HG02938 (cell line): ENCODE data around the gene MAML2.
"Not testable (repeated sequence)": the region's sequence is repeated elsewhere in the genome, so short reads cannot be mapped to it uniquely, and the experiment has no call there.

Experiments
- ATAC-seq: cut with Tn5 transposase; IDR thresholded peaks from one replicate; pipeline ENCODE4 v1.9.1; 2021; ENCODE audit warnings: mild to moderate bottlenecking, moderate library complexity; ENCODE audit not compliant: unreplicated experiment

Gene MAML2

GRCh38 chr11:96272529-96273222 is 70.3 kb downstream of the MAML2 start:
- peak; percentile 91 for ATAC-seq

DNA sequence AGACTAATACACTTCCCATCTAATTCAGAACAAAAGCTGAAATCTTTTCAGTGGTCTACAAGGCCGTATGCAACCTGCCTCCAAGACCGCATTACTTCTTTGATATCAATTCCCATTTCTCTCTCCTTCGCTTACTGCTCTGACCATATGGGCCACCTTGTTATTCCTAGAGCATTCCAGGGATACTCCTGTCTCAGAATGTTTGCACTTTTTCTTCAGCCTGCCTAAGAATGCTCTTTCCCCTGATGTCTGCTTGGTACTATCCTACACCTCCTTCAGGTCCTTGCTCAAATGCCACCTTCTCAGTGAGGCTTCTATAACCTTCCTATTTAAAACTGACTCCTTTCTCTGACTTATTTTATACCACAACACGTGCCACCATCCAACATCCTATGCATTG is 71.2 kb downstream of the MAML2 start:
- no peak for ATAC-seq

- not testable (repeated sequence) for ATAC-seq
These were observed 71.6 kb downstream of the MAML2 start for GRCh38 chr11:96271352-96271751.

DNA sequence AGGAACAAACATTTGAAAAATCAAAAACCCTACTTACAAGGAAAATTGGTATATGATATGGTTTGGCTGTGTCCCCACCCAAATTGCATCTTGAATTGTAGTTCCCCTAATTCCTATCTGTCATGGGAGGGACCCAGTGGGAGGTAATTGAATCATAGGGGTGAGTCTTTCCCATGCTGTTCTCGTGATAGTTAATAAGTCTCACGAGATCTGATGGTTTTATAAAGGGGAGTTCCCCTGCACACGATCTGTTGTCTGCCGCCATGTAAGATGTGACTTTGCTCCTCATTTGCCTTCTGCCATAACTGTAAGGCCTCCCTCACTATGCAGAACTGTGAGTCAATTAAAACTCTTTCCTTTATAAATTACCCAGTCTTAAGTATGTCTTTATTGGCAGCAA is 74.5 kb downstream of the MAML2 start:
- ATAC-seq: not testable (repeated sequence)

DNA sequence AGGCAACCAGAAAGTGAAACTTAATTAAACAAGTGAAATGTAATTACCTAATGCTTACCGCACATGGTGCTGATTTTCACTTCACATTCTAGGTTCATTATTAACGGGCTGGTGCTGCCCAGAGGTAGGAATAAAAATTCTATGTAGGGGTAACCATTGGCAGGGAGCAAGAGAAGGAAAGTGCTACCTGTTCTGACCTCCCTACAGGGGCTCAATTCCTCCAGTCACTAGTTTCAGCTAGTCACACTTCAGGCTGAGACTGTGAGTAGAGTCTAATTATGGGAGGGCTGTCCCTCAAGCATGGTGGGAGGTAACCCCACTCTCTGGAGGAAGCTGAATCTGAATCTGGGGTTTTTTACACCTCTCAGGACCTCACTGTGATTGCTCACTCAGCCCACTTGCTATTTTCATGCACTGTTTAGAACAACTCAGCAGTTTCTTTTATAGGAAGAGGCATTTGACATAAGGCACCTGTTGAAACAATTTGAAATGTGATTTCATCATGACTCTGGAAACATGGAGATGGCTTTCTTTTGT is 75.4 kb downstream of the MAML2 start:
- ATAC-seq: peak; percentile 93

DNA sequence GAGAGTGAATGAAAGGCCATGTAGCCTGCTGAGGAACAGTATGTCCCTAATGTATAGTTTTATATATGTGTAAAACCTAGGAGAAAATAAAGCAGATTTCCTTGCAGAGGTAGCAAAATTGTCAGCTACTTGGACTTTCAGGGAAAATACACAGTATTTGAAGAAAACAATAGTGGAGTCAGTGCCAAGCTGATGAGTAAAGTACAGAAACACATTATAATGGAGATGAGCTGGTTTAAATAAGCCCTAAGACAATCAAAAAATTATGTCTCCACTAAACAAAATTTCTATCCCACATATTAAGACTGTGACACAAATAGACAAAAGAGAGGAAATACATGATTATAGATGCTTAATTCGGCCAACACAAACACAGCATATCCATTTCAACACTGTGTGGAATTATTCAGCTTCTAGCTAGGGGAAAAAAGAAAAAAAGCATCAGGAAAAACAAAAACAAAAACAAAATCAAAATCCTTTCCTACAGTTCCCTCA is 75.9 kb downstream of the MAML2 start:
- ATAC-seq: no peak

GRCh38 chr11:96265972-96266371 is 77.0 kb downstream of the MAML2 start:
- ATAC-seq: no peak

GRCh38 chr11:96265220-96265737 is 77.7 kb downstream of the MAML2 start:
- ATAC-seq: no peak

- ATAC-seq: no peak
These were observed 78.6 kb downstream of the MAML2 start for GRCh38 chr11:96264364-96264763.

- no peak for ATAC-seq
These were observed 79.7 kb downstream of the MAML2 start for GRCh38 chr11:96263238-96263763.

DNA sequence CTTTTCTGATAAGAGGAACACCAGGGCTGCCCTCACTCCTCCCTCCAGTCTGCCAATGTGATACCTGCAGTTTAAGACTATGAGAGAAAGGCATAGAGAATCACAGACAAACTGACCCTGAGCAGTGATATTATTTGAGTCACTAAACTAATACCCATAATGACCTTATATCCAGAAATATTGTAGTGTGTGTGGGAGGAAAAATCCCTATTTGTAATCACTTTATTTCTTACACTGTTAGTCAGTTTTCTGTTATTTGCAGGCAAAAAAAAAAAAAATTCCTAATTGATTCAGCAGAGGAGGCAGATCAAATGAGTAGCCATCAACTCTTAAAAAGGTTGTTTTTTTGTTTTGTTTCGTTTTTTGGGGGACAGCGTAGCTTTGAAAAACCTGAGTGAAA is 82.5 kb downstream of the MAML2 start:
- no peak for ATAC-seq

GRCh38 chr11:96260067-96260511 is 82.9 kb downstream of the MAML2 start:
- no peak for ATAC-seq

GRCh38 chr11:96259134-96259830 is 83.7 kb downstream of the MAML2 start:
- ATAC-seq: no peak

DNA sequence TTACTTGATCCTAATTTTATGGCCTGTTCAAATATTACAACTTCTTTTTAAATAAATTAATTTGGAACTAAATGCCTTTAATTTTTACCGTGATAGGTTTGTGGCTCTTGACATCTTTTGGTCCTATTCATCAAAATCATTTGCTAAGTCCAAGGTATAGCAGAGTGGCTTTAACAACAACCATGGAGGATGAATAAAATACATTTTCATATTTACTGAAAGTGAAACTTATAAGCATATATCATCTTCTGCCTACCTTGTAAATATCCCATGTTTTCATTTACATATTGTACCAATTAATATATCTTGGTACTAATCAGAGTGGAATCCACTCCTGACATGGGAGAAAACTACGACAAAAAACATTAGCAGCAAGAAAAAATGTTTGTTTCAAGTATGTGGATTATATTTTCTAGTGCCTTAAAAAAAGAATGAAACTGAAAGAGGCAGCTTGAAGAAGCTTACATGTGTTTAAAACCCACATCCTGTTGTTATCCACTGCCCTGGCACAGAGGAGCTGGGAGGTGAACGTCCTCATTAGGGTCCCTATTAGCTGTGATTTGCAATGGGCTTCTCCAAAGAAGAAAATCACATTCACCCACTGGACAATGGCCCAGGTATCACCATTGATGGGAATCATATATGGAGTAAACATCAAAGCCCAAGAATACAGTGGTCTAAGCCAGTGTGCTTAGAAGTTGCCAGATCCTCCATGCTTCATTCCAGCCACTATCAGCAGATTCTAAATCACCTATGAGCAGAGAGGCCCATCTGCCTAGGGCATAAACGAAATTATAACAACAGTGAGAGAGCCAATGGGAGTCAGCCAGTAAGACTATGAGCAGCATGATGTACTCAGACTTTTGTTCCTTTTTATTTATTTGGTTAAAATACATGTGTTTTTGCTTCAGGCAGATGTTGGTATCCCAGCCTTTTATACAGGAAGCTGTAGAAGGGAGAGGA is 84.7 kb downstream of the MAML2 start:
- peak; percentile 76 for ATAC-seq

GRCh38 chr11:96257036-96257435 is 86.0 kb downstream of the MAML2 start:
- no peak for ATAC-seq

GRCh38 chr11:96256215-96257011 is 86.6 kb downstream of the MAML2 start:
- no peak for ATAC-seq

- ATAC-seq: no peak
These were observed 88.1 kb downstream of the MAML2 start for GRCh38 chr11:96254854-96255253.

- ATAC-seq: peak; percentile 54
These were observed 88.9 kb downstream of the MAML2 start for GRCh38 chr11:96254087-96254486.

GRCh38 chr11:96246718-96247552 is 96.1 kb downstream of the MAML2 start:
- ATAC-seq: no peak
